GM18526 (cell line): ENCODE data around the gene BAZ1A.

Source experiments
- POLR2A ChIP-seq: IDR thresholded peaks from 3 replicates; pipeline ENCODE4 v1.6.1; 2011; ENCODE audit not compliant: insufficient read length; ENCODE audit errors: extremely low read depth

BAZ1A gene

GRCh38 chr14:34865889-34866574, 9.1 kb downstream of the BAZ1A start:
- TF ChIP-seq POLR2A: no peak

DNA sequence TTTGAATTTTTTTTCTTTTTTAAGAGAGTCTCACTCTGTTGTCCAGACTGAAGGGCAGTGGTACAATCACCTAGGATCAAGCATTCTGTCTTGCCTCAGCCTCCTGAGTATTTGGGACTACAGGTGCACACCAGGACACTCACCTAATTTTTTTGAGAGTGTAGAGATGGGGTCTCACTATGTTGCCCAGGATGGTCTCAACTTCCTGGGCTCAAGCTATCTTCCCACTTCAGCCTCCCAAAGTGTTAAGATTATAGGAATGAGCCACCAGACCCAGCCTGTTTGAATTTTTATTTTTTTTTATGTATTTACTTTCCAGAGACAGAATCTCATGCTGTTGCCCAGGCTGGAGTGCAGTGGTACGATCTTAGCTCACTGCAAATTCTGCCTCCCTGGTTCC, 11.3 kb downstream of the BAZ1A start:
- TF ChIP-seq POLR2A: no peak

- TF ChIP-seq POLR2A: no peak
Observed at GRCh38 chr14:34858765-34859164, 16.4 kb downstream of the BAZ1A start.

GRCh38 chr14:34857689-34858449, 17.3 kb downstream of the BAZ1A start:
- TF ChIP-seq POLR2A: no peak

GRCh38 chr14:34853041-34853440, 22.1 kb downstream of the BAZ1A start:
- no peak for TF ChIP-seq POLR2A

GRCh38 chr14:34851395-34851794, 23.8 kb downstream of the BAZ1A start:
- TF ChIP-seq POLR2A: no peak

- no peak for TF ChIP-seq POLR2A
Observed at GRCh38 chr14:34845869-34846268, 29.3 kb downstream of the BAZ1A start.

DNA sequence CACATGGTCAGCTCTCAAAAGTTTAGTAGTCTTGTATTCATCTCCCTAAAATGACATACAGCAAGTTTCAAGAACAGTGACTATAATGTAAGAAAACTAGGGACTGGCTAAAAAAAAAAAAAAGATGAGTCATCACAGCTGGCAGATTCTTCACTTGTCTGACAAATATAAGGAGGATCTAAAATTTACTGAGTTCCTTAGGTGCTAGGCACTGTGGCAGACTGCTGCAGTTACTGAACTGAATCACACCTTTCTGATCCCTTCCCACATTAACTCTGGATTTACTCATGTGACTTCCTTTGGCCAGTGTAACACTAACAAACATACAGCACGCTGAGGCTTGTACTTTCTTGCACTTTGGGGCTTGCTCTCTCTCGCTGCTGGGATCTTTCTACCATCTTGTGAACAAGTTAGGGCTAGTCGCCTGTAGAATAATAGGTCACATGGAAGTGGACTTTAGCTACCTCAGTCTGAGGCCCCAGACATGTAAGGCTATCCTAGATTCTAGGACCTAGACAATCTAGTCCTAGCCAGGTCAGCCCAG, 32.1 kb downstream of the BAZ1A start:
- TF ChIP-seq POLR2A: no peak

DNA sequence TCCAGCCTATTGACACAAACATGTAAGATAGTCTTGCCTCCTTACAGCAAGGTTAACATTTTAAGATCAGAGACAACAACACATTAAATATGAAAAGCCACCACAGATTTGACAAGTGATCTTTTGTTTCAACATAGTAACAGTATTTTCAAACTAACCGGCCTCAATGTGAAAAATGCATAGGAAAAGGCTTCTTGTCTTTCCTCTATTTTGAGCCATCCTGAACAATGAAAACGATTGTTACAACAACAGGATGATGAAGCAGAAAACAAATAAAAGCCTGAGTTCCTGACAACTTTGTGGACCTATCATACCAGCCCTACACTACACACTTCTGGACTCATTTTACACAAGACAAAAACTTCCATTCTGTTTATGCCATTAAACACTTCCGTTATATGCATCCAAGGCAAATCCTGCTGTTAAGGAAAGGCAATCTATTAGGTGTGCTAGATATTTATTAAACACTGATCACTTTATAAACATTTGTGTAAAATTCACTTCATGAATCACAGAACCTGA, 37.3 kb downstream of the BAZ1A start:
- no peak for TF ChIP-seq POLR2A

DNA sequence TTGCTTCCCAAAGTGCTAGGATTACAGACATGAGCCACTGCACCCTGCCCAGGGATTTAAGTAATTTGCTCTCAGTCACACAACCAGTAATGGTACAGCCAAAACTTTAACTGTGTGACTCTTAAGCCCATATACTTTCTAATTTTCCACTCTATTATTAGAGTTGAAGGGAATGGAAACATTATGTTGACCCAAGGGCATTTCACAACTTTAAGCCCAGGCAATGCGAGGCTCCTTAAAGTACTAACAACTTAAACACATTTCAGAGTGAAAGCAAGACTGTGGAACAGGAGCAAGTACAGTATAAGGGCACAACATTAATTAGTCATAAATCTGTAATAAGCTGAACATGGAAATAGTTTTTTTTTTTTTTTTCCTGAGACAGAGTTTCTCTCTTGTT, 39.8 kb downstream of the BAZ1A start:
- no peak for TF ChIP-seq POLR2A

DNA sequence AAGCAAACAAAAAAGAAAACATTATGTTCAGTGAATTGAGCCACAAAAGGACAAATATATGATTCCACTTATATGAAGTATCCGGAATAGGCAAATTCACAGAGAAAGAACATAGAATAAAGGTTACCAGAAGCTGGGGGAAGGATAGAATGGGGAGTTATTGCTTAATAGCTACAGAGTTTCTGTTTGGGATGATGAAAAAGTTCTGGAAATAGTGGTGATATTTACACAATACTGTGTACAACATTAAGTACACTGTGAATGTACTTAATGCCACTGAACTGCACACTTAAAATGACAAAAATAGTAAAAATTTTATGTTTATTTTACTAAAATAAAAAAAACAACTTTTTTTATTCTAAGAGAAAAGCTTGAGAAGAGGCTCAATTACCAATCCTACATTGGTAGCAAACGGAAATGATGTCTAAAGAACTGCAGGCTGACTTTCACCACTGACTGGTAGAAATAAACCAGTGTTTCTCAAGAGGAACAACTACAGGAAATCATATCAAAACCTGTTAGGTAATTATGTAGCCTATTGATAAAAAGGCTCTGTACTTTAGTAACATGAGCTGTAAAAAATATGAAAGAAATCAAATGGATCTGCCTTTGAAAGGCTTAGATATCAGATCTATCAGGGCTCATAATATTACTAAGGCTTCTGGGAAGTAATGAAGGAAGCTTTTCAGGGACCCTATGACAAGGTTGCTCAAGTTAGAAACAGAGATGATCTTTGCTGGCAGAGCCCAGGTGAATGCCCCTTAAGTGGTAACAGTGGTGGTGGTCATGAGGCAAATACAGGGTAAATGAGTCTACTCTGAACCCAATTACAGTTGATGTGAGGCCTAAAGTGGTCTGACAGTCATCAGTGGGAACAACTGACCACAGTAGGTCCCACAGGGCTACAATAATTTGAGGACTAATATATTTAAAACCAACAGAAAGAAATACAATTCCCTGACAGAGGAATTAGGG, 41.3 kb downstream of the BAZ1A start:
- no peak for TF ChIP-seq POLR2A

- no peak for TF ChIP-seq POLR2A
Observed at GRCh38 chr14:34826661-34827060, 48.5 kb downstream of the BAZ1A start.

DNA sequence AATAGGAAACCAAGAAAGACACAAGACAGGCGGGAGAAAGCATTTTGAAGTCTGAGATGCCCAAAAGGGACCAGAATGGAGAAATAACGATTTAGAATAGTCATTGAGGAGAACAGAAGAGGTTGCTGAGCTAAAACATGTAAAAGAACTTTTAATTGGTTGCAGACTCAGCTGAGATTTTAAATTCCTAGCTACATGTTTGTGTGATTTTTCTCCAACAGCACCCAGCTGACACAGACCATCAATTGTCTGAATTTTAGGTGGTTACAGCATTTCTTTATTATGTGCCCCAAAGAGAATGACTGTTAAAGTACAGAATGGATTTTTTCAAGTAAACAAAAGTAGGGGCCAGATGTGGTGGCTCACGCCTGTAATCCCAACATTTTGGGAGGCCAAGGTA, 50.3 kb downstream of the BAZ1A start:
- TF ChIP-seq POLR2A: no peak

DNA sequence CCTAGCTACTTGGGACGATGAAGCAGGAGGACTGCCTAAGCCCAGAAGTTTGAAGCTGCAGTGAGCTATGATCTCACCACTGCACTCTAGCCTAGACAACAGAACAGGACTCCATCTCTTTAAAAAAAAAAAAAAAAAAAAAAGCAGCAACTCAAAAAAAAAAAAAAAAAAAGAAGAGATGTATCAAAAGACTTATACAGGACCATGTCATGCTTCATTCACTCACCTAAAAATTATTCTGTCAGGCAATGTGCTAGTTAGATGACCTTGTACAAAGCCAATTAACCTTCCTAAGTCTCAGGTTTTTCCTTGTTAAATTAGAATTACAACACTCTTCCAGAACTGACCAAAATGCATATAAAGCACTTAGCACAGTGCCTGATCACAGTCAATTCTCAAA, 50.9 kb downstream of the BAZ1A start:
- no peak for TF ChIP-seq POLR2A

- TF ChIP-seq POLR2A: no peak
Observed at GRCh38 chr14:34817768-34818167, 57.4 kb downstream of the BAZ1A start.
